ENCODE data around the gene TAF5. TPM values are rescaled to one million over a fixed set of nuclear protein-coding genes. Genes with fewer than 3 reads are reported as not detected.
"Not testable (repeated sequence)": the region's sequence is repeated elsewhere in the genome, so short reads cannot be mapped to it uniquely, and the experiment has no call there.

The TAF5 gene
- total RNA-seq, 1 experiment from 2014 or later, result 2.5 TPM

GRCh38 chr10:103415581-103415980 is 47.8 kb downstream of the TAF5 start:
- DNase-seq, result no peak
- Mint-ChIP-seq H3K36me3 (ENCODE audit: insufficient read depth, unreplicated experiment) (peaks cover 41% of the 10 kb centered on the region), H3K27ac (ENCODE audit: unreplicated experiment) (no peak overlapping the region), H3K4me1 (ENCODE audit: low read depth, unreplicated experiment) (no peaks in the 10 kb centered on the region), H3K9me3 (ENCODE audit: low read depth, unreplicated experiment) (no peaks in the 10 kb centered on the region), H3K4me3 (ENCODE audit: low read depth, unreplicated experiment) (no peak overlapping the region), H3K27me3 (ENCODE audit: unreplicated experiment) (no peaks in the 10 kb centered on the region)
- CTCF ChIA-PET, result no interaction called here
- intact Hi-C loops (cut with micrococcal nuclease; ENCODE audit: unreplicated experiment), result loop anchor here (5.0 kb wide), 1 partner anchor 177 kb away; no protein-coding TSS in a partner anchor
- BruUV-seq (replicated peaks), result no TSS peak
- TF ChIP-seq CTCF (IDR thresholded peaks at IDR 0.05; ENCODE audit: unreplicated experiment), result no peak

GRCh38 chr10:103416436-103417147 is 48.8 kb downstream of the TAF5 start:
- peak; percentile 22 for TF ChIP-seq CTCF (IDR thresholded peaks at IDR 0.05; ENCODE audit: unreplicated experiment)
- DNase-seq, result peak; percentile 43
- BruUV-seq (replicated peaks), result no TSS peak
- CTCF ChIA-PET, result no interaction called here
- no peaks in the 10 kb centered on the region for H3K9me3 Mint-ChIP-seq (ENCODE audit: low read depth, unreplicated experiment)
- intact Hi-C loops (cut with micrococcal nuclease; ENCODE audit: unreplicated experiment), result loop anchor here (1.0 to 5.0 kb wide), 2 partner anchors 70 to 176 kb away; no protein-coding TSS in a partner anchor
- H3K27me3 Mint-ChIP-seq (ENCODE audit: unreplicated experiment), result no peaks in the 10 kb centered on the region
- H3K4me3 Mint-ChIP-seq (ENCODE audit: low read depth, unreplicated experiment), result no peak overlapping the region
- H3K27ac Mint-ChIP-seq (ENCODE audit: unreplicated experiment), result no peak overlapping the region
- H3K36me3 Mint-ChIP-seq (ENCODE audit: insufficient read depth, unreplicated experiment), result peaks cover 41% of the 10 kb centered on the region
- no peaks in the 10 kb centered on the region for H3K4me1 Mint-ChIP-seq (ENCODE audit: low read depth, unreplicated experiment)

GRCh38 chr10:103417148-103417469 is 49.3 kb downstream of the TAF5 start:
- H3K9me3 Mint-ChIP-seq (ENCODE audit: low read depth, unreplicated experiment); BruUV-seq (replicated peaks); H3K27ac Mint-ChIP-seq (ENCODE audit: unreplicated experiment); H3K27me3 Mint-ChIP-seq (ENCODE audit: unreplicated experiment); CTCF ChIA-PET; H3K4me1 Mint-ChIP-seq (ENCODE audit: low read depth, unreplicated experiment); DNase-seq; H3K4me3 Mint-ChIP-seq (ENCODE audit: low read depth, unreplicated experiment): not testable (repeated sequence)
- peaks cover 41% of the 10 kb centered on the region for H3K36me3 Mint-ChIP-seq (ENCODE audit: insufficient read depth, unreplicated experiment)
- TF ChIP-seq CTCF (IDR thresholded peaks at IDR 0.05; ENCODE audit: unreplicated experiment), result peak; percentile 4
- intact Hi-C loops (cut with micrococcal nuclease; ENCODE audit: unreplicated experiment), result loop anchor here (1.0 to 5.0 kb wide), 2 partner anchors 69 to 175 kb away; no protein-coding TSS in a partner anchor

GRCh38 chr10:103417601-103418000 is 49.8 kb downstream of the TAF5 start:
- no peak for TF ChIP-seq CTCF (IDR thresholded peaks at IDR 0.05; ENCODE audit: unreplicated experiment)
- Mint-ChIP-seq H3K36me3 (ENCODE audit: insufficient read depth, unreplicated experiment) (peaks cover 41% of the 10 kb centered on the region), H3K27me3 (ENCODE audit: unreplicated experiment) (no peaks in the 10 kb centered on the region), H3K4me1 (ENCODE audit: low read depth, unreplicated experiment) (no peaks in the 10 kb centered on the region), H3K9me3 (ENCODE audit: low read depth, unreplicated experiment) (no peaks in the 10 kb centered on the region), H3K27ac (ENCODE audit: unreplicated experiment) (no peak overlapping the region), H3K4me3 (ENCODE audit: low read depth, unreplicated experiment) (no peak overlapping the region)
- CTCF ChIA-PET, result no interaction called here
- DNase-seq, result no peak
- intact Hi-C loops (cut with micrococcal nuclease; ENCODE audit: unreplicated experiment), result loop anchor here (1.0 to 5.0 kb wide), 2 partner anchors 69 to 175 kb away; no protein-coding TSS in a partner anchor
- no TSS peak for BruUV-seq (replicated peaks)
